Upper lobe of left lung (tissue), 4 donors: ENCODE data around the gene NUP58.

ENCODE experiments used
- CTCF ChIP-seq, 6 experiments: fragments of 450-650 bp in 4 of 6; fragments of 200-600 bp in 2 of 6; sonication (generic) in 2 of 6; IDR thresholded peaks; one replicate each; pipeline ENCODE4 v1.5.1; 2016 to 2019; ENCODE audit warnings: antibody characterized with exemption in 6 of 6
- EP300 ChIP-seq, 4 donors: sonication (generic); formaldehyde crosslinking; IDR thresholded peaks; one replicate each; pipeline ENCODE4 v1.5.1; 2017; ENCODE audit warnings: antibody characterized with exemption in 4 of 4, control low read depth in 2 of 4
- POLR2A ChIP-seq, 4 donors: fragments of 450-650 bp; IDR thresholded peaks; one replicate each; pipeline ENCODE4 v1.5.1; 2016 to 2017; ENCODE audit warnings: antibody characterized with exemption in 4 of 4, mild to moderate bottlenecking in 2 of 4
- POLR2AphosphoS5 ChIP-seq, 2 donors: sonication (generic); formaldehyde crosslinking; IDR thresholded peaks; one replicate each; pipeline ENCODE4 v1.5.1; 2017; ENCODE audit warnings: antibody characterized with exemption in 2 of 2

- peak; percentile 52 to 73 (median 60) for TF ChIP-seq CTCF (IDR thresholded peaks at IDR 0.05)
- TF ChIP-seq POLR2AphosphoS5 (IDR thresholded peaks at IDR 0.05): no peak
- TF ChIP-seq POLR2A (IDR thresholded peaks at IDR 0.05): no peak
- no peak for TF ChIP-seq EP300 (IDR thresholded peaks at IDR 0.05)
Measured at GRCh38 chr13:25375727-25376358, 74.4 kb downstream of the NUP58 start.
